MCF 10A (cell line): ENCODE measurements around the gene RHOT2. TPM values are rescaled to one million over a fixed set of nuclear protein-coding genes. Genes with fewer than 3 reads are reported as not detected.
A peak's percentile ranks its signal among the peaks of the same experiment; 100 is the strongest.

Experiments used
- BruUV-seq: library from RNA; stranded (reverse); fragments of 400-500 nt; replicated peaks from 2 replicates; lab custom pipeline; 2021; lab: Mats Ljungman, UMichigan
- CTCF ChIA-PET: fragments of 300-600 bp; sonication (Branson Sonifier 250); formaldehyde crosslinking; extraction: SDS; loops from one replicate; lab custom pipeline; 2021; ENCODE audit warnings: antibody characterized with exemption, inconsistent platforms; lab: Yijun Ruan, JAX
- POLR2A ChIA-PET: fragments of 300-600, 350-650 bp; sonication (Branson Sonifier 250); formaldehyde crosslinking; extraction: SDS; loops from one replicate; lab custom pipeline; 2020; ENCODE audit warnings: antibody characterized with exemption, inconsistent platforms; lab: Yijun Ruan, JAX
- DNase-seq: peaks from one replicate; pipeline ENCODE4 v3.0.0-alpha.2; 2018; ENCODE audit not compliant: unreplicated experiment
- H3K27ac Mint-ChIP-seq: one replicate; pipeline ENCODE4 v1.8.0; 2022; ENCODE audit warnings: mild to moderate bottlenecking, low read depth, mixed read lengths; ENCODE audit not compliant: unreplicated experiment
- H3K27me3 Mint-ChIP-seq: one replicate; pipeline ENCODE4 v1.8.0; 2022; ENCODE audit warnings: mixed read lengths; ENCODE audit not compliant: insufficient read depth, unreplicated experiment
- H3K36me3 Mint-ChIP-seq: one replicate; pipeline ENCODE4 v1.8.0; 2022; ENCODE audit warnings: mild to moderate bottlenecking, moderate library complexity, mixed read lengths; ENCODE audit not compliant: insufficient read depth, unreplicated experiment
- H3K4me1 Mint-ChIP-seq: one replicate; pipeline ENCODE4 v1.8.0; 2022; ENCODE audit warnings: mixed read lengths; ENCODE audit not compliant: insufficient read depth, unreplicated experiment
- H3K4me3 Mint-ChIP-seq: one replicate; pipeline ENCODE4 v1.8.0; 2022; ENCODE audit warnings: mild to moderate bottlenecking, moderate library complexity, mixed read lengths; ENCODE audit not compliant: unreplicated experiment
- H3K9me3 Mint-ChIP-seq: one replicate; pipeline ENCODE4 v1.8.0; 2022; ENCODE audit warnings: mixed read lengths; ENCODE audit not compliant: unreplicated experiment
- intact Hi-C: fragments of 100-400 bp; cut with micrococcal nuclease; formaldehyde crosslinking; loops from 2 replicates; pipeline ENCODE4 v1.14.1; 2022
- total RNA-seq: library from RNA; stranded (reverse); gene quantifications from 2 replicates; pipeline ENCODE4 v1.2.3, GENCODE V29; 2022
- TF ChIP-seq, protein P1 (sequence below): fragments of 200-600 bp; IDR thresholded peaks from one replicate; pipeline ENCODE4 v1.8.0; 2022; ENCODE audit warnings: antibody characterized with exemption, mild to moderate bottlenecking; ENCODE audit not compliant: unreplicated experiment

The RHOT2 gene
- total RNA-seq, 1 experiment from 2014 or later, result 118 TPM

DNA sequence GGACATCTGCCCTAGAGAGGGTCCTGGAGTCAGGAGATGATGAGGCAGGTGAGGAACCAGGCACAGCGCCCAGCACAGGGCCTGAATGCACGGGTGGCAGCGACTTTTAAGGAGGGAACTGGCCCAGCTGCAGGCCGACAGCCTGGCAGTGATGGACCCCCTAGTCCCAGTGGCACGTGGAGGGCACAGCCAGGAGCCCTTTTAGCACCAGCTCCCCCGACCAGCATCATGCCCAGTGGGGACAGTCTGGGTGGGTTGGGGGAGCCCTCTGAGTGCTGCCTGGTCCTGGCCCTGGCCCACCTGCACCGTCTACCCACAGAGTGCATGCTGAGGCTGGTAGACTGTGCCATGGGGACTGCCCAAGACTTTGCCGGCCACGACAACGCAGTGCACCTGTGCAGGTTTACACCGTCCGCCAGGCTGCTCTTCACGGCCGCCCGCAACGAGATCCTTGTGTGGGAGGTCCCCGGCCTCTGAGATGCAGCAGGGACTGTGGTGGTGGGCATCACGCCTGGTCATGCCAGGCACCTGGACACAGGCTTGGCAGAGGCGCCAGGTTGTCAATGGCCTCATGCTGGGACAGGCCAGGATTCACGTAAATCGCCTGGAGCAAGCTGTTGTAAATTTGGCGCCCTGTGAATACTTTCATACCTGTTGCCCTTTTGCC is 686 bp upstream of the RHOT2 start:
- peaks cover 19% of the 10 kb centered on the region for H3K36me3 Mint-ChIP-seq
- H3K4me3 Mint-ChIP-seq, result peak overlapping the region; percentile 75
- peak overlapping the region; percentile 85 for H3K27ac Mint-ChIP-seq
- ChIA-PET POLR2A (interaction anchor here (0.6 to 3.2 kb wide), 15 partner anchors 9 to 243 kb away, joined by 3 to 17 read pairs (median 4); partner anchors contain the start of genes CAPN15, STUB1, WDR24 and WDR90), CTCF (interaction anchor here (0.6 to 2.3 kb wide), 16 partner anchors 9 to 324 kb away, joined by 3 to 9 read pairs (median 3); partner anchors contain the start of genes CCDC78, MCRIP2, METTL26 and WDR24)
- no TSS peak for BruUV-seq
- TF ChIP-seq, protein P1, sequence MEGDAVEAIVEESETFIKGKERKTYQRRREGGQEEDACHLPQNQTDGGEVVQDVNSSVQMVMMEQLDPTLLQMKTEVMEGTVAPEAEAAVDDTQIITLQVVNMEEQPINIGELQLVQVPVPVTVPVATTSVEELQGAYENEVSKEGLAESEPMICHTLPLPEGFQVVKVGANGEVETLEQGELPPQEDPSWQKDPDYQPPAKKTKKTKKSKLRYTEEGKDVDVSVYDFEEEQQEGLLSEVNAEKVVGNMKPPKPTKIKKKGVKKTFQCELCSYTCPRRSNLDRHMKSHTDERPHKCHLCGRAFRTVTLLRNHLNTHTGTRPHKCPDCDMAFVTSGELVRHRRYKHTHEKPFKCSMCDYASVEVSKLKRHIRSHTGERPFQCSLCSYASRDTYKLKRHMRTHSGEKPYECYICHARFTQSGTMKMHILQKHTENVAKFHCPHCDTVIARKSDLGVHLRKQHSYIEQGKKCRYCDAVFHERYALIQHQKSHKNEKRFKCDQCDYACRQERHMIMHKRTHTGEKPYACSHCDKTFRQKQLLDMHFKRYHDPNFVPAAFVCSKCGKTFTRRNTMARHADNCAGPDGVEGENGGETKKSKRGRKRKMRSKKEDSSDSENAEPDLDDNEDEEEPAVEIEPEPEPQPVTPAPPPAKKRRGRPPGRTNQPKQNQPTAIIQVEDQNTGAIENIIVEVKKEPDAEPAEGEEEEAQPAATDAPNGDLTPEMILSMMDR, result no peak
- no peaks in the 10 kb centered on the region for H3K4me1 Mint-ChIP-seq
- H3K9me3 Mint-ChIP-seq, result no peaks in the 10 kb centered on the region
- intact Hi-C loops, result no loop called here
- no peak for DNase-seq
- H3K27me3 Mint-ChIP-seq, result no peaks in the 10 kb centered on the region

GRCh38 chr16:668519-669171 is 713 bp downstream of the RHOT2 start:
- POLR2A ChIA-PET, result interaction anchor here (0.9 to 3.2 kb wide), 15 partner anchors 8 to 244 kb away, joined by 3 to 17 read pairs (median 5); partner anchors contain the start of genes CAPN15, METTL26, STUB1 and WDR24
- no peaks in the 10 kb centered on the region for H3K4me1 Mint-ChIP-seq
- H3K27me3 Mint-ChIP-seq, result no peaks in the 10 kb centered on the region
- BruUV-seq, result no TSS peak
- no peaks in the 10 kb centered on the region for H3K9me3 Mint-ChIP-seq
- peaks cover 29% of the 10 kb centered on the region for H3K36me3 Mint-ChIP-seq
- TF ChIP-seq, protein P1, result no peak
- no peak for DNase-seq
- CTCF ChIA-PET, result interaction anchor here (1.0 to 2.3 kb wide), 8 partner anchors 8 to 92 kb away, joined by 3 to 9 read pairs (median 6); partner anchors contain the start of gene WDR90
- peak overlapping the region; percentile 75 for H3K4me3 Mint-ChIP-seq
- H3K27ac Mint-ChIP-seq, result peak overlapping the region; percentile 85
- intact Hi-C loops, result no loop called here

DNA sequence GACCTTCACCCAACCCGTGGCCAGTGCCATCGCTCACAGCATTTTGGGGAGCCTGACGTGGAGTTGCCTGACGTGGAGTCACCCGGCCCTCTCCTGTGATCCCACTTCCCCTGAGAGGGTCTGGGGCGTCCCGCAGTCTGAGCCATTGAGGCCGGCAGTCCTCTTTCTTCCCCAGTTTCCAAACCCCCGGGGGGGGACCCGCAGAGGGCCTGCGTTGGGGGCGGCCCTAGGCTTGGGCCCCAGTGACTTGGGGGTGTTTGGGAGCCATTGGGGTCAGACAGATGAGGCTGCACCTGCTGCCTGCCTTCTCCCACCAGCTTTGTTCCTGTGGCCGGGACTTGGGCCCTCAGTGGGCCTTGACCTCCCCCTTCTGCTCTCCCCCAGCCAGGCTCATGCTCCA is 1.7 kb downstream of the RHOT2 start:
- intact Hi-C loops, result no loop called here
- Mint-ChIP-seq H3K9me3 (no peaks in the 10 kb centered on the region), H3K27ac (no peak overlapping the region), H3K27me3 (no peaks in the 10 kb centered on the region), H3K4me1 (no peaks in the 10 kb centered on the region), H3K4me3 (peak overlapping the region; percentile 75), H3K36me3 (peaks cover 37% of the 10 kb centered on the region)
- no peak for DNase-seq
- BruUV-seq, result no TSS peak
- TF ChIP-seq, protein P1, result no peak
- POLR2A ChIA-PET, result interaction anchor here (0.7 to 3.2 kb wide), 5 partner anchors 11 to 46 kb away, joined by 3 to 17 read pairs (median 6); partner anchors contain the start of genes STUB1 and WDR90
- CTCF ChIA-PET, result interaction anchor here (1.0 kb wide), 1 partner anchor 9 kb away, joined by 6 read pairs; no protein-coding TSS in a partner anchor
